Activated naive CD8-positive, alpha-beta T cell treated with anti-CD3 and anti-CD28 coated beads, Interleukin-2, amount 50 U/mL, for 24 hours (primary cell): ENCODE data around the gene PRDX5.
A peak's percentile ranks its signal among the peaks of the same experiment; 100 is the strongest.
"Not testable (repeated sequence)": the region's sequence is repeated elsewhere in the genome, so short reads cannot be mapped to it uniquely, and the experiment has no call there.

Source experiments
- ATAC-seq: fragments of 150-1000 bp; cut with Tn5 transposase; one replicate; pipeline ENCODE4 v1.10.0; 2021
- DNase-seq: peaks from one replicate; pipeline ENCODE4 v3.0.0; 2021
- H3K27ac Mint-ChIP-seq: one replicate; pipeline ENCODE4 v1.8.0; 2021; ENCODE audit warnings: mild to moderate bottlenecking, mixed read lengths
- H3K27me3 Mint-ChIP-seq: one replicate; pipeline ENCODE4 v1.8.0; 2021; ENCODE audit warnings: mixed read lengths
- H3K36me3 Mint-ChIP-seq: one replicate; pipeline ENCODE4 v1.8.0; 2021; ENCODE audit warnings: low read depth, mixed read lengths
- H3K4me1 Mint-ChIP-seq: one replicate; pipeline ENCODE4 v1.8.0; 2021; ENCODE audit warnings: mixed read lengths
- H3K4me3 Mint-ChIP-seq: one replicate; pipeline ENCODE4 v1.8.0; 2021; ENCODE audit warnings: mild to moderate bottlenecking, moderate library complexity, mixed read lengths
- H3K9me3 Mint-ChIP-seq: one replicate; pipeline ENCODE4 v1.8.0; 2021; ENCODE audit warnings: mixed read lengths

Gene PRDX5

GRCh38 chr11:64307795-64308194 lies 10.1 kb upstream of the PRDX5 start:
- Mint-ChIP-seq H3K36me3 (peaks cover 20% of the 10 kb centered on the region), H3K27ac (peak overlapping the region; percentile 76), H3K4me3 (peak overlapping the region; percentile 70), H3K4me1 (peaks cover 40% of the 10 kb centered on the region)
- not testable (repeated sequence) for ATAC-seq, H3K9me3 Mint-ChIP-seq, H3K27me3 Mint-ChIP-seq, DNase-seq

GRCh38 chr11:64312947-64313346 lies 5.0 kb upstream of the PRDX5 start:
- DNase-seq (no peak), ATAC-seq (no peak)
- H3K4me3 Mint-ChIP-seq = no peak overlapping the region
- H3K27me3 Mint-ChIP-seq = no peaks in the 10 kb centered on the region
- H3K4me1 Mint-ChIP-seq = peaks cover 36% of the 10 kb centered on the region
- no peaks in the 10 kb centered on the region for H3K9me3 Mint-ChIP-seq
- peaks cover 32% of the 10 kb centered on the region for H3K36me3 Mint-ChIP-seq
- peak overlapping the region; percentile 71 for H3K27ac Mint-ChIP-seq

DNA sequence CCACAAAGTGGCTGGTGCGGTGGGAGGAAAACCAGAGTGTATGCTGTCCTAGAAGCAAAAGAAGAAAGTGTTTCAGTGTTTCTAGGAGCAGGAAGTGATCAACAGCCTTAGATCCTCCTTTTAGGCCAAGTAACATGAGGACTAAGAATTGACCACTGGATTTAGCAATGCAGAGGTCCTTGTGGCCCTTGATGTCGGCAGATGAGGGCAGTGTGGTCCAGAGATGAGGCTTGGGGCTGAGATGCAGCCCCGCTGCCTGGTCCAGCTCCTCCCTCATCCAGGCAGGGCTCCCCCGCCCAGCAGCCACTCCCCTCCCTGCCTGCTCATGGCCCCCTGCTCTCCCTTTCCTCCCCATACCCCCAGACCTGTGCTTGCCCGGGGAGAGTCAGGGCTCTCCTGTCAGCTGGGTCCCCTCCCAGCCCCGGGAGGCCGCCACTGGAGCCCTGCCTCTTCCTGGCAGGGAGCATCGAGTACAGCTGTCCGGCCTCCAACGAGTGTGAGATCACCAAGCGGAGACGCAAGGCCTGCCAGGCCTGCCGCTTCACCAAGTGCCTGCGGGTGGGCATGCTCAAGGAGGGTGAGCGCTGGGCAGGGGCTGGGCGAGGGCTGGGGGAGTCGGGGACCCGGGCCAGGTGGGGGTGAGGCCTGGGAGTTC lies 4.3 kb upstream of the PRDX5 start:
- no peak overlapping the region for H3K4me3 Mint-ChIP-seq
- H3K27ac Mint-ChIP-seq = peak overlapping the region; percentile 43
- H3K4me1 Mint-ChIP-seq = peaks cover 37% of the 10 kb centered on the region
- ATAC-seq (no peak), DNase-seq (no peak)
- no peaks in the 10 kb centered on the region for H3K27me3 Mint-ChIP-seq
- H3K36me3 Mint-ChIP-seq = peaks cover 32% of the 10 kb centered on the region
- H3K9me3 Mint-ChIP-seq = no peaks in the 10 kb centered on the region

- Mint-ChIP-seq H3K27ac (no peak overlapping the region), H3K27me3 (no peaks in the 10 kb centered on the region), H3K9me3 (no peaks in the 10 kb centered on the region), H3K36me3 (peaks cover 34% of the 10 kb centered on the region), H3K4me1 (peaks cover 40% of the 10 kb centered on the region), H3K4me3 (no peak overlapping the region)
- ATAC-seq = no peak
- DNase-seq = no peak
These were observed 3.6 kb upstream of the PRDX5 start for GRCh38 chr11:64314146-64314804.

- H3K9me3 Mint-ChIP-seq = no peaks in the 10 kb centered on the region
- peak overlapping the region; percentile 43 for H3K4me3 Mint-ChIP-seq
- ATAC-seq (no peak), DNase-seq (no peak)
- peaks cover 40% of the 10 kb centered on the region for H3K4me1 Mint-ChIP-seq
- peak overlapping the region; percentile 31 for H3K27ac Mint-ChIP-seq
- H3K36me3 Mint-ChIP-seq = peaks cover 32% of the 10 kb centered on the region
- H3K27me3 Mint-ChIP-seq = no peaks in the 10 kb centered on the region
These were observed 2.9 kb upstream of the PRDX5 start for GRCh38 chr11:64314805-64315561.

DNA sequence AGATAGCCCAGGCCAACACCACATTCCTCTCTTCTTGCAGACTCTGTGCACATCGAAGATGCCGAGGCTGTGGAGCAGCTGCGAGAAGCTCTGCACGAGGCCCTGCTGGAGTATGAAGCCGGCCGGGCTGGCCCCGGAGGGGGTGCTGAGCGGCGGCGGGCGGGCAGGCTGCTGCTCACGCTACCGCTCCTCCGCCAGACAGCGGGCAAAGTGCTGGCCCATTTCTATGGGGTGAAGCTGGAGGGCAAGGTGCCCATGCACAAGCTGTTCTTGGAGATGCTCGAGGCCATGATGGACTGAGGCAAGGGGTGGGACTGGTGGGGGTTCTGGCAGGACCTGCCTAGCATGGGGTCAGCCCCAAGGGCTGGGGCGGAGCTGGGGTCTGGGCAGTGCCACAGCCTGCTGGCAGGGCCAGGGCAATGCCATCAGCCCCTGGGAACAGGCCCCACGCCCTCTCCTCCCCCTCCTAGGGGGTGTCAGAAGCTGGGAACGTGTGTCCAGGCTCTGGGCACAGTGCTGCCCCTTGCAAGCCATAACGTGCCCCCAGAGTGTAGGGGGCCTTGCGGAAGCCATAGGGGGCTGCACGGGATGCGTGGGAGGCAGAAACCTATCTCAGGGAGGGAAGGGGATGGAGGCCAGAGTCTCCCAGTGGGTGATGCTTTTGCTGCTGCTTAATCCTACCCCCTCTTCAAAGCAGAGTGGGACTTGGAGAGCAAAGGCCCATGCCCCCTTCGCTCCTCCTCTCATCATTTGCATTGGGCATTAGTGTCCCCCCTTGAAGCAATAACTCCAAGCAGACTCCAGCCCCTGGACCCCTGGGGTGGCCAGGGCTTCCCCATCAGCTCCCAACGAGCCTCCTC lies 2.0 kb upstream of the PRDX5 start:
- peaks cover 36% of the 10 kb centered on the region for H3K36me3 Mint-ChIP-seq
- H3K27me3 Mint-ChIP-seq, DNase-seq, H3K9me3 Mint-ChIP-seq, ATAC-seq: not testable (repeated sequence)
- peak overlapping the region; percentile 97 for H3K4me3 Mint-ChIP-seq
- H3K27ac Mint-ChIP-seq = peak overlapping the region; percentile 98
- H3K4me1 Mint-ChIP-seq = peaks cover 40% of the 10 kb centered on the region

DNA sequence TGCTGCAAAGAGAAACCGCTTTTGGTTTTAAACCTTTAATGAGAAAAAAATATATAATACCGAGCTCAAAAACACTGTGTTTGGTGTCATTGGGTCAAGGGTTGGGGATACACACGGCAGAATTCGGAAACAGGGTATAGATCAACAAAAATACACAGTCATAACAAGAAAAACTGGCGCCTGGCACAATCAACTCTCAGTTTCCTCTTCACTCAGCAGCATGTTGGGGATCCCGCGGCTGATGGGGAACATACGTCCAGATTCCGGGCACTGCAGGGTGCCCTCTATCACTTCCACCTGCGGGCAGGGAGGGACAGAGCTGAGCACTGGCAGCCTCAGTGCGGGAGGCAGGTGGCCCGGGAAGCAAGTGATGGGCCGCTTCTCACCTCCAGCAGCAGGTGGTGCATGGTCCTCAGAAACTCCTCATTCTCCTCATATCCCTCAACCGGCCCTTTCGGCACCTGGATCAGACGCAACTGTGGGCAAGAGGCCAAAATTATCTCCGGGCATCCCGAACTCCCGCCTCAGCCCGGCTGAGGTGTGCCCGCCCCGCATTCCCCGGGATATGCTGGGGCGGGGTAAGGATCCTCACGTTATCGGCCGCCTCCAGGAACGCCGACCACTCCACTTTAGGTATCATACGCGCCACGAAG lies 1.1 kb upstream of the PRDX5 start:
- ATAC-seq = peak; percentile 1
- DNase-seq = no peak
- Mint-ChIP-seq H3K36me3 (peaks cover 40% of the 10 kb centered on the region), H3K27me3 (no peaks in the 10 kb centered on the region), H3K27ac (peak overlapping the region; percentile 98), H3K4me1 (peaks cover 37% of the 10 kb centered on the region), H3K4me3 (peak overlapping the region; percentile 97), H3K9me3 (no peaks in the 10 kb centered on the region)

- H3K36me3 Mint-ChIP-seq = peaks cover 40% of the 10 kb centered on the region
- ATAC-seq = peak; percentile 81
These were observed 478 bp upstream of the PRDX5 start, which contains the start of gene TRMT112 for GRCh38 chr11:64317325-64317960. Gene TRMT112, minus strand, starts transcription at chr11:64317559. Its CDS starts 33 bp downstream, at chr11:64317526.

DNA sequence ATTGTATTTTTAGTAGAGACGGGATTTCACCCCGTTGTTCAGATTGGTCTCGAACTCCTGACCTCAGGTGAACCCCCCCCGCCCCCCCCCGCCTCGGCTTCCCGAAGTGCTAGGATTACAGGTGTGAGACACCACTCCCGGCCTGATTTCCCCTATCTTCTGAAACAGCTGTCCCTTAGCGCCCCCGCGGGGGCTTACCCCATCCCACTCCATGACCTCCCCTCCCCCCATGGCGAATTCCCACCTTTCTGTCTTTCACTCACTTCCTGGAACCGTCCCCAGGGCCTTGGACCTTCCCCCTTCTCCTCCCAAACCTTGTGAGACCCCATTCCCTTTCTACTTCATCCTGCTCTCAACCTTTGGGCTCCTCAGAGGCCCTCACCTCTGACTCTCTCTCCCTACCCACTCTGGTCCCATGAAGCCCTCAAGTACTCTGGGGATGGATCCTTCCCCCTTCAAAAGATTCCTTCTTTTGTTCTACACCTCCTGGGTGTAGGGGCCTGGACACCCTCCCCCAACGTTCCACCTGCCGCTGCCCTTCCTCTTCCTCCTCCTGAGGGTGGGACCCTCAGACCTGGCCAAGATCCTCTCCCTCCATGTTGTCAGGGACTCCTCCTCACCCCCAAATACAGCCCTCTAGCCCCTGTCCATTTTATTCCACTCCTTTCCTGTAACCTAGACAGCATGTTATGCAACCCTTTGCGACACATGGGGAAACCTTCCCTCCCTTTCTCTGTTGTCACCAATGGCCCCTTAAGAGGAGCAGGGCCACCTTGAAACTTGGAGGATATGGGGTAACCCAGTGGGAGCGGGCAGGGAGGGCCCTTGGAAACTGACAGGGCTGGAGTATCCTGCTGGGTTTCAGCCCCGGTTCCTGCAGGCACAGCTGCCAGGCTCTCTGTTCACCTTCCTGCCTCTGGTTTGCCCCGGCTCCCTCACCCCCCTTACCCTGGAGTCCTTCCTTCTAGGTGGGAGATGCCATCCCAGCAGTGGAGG lies 1.1 kb downstream of the PRDX5 start:
- H3K27ac Mint-ChIP-seq = peak overlapping the region; percentile 98

More at GRCh38 chr11:64317325-64317960, 478 bp upstream of the PRDX5 start, which contains the start of gene TRMT112:
- Mint-ChIP-seq H3K27ac (peak within 1 kb of the TSS; percentile 98), H3K4me1 (peaks cover 36% of the 10 kb centered on the region), H3K4me3 (peak within 1 kb of the TSS; percentile 97), H3K27me3 (no peaks in the 10 kb centered on the region), H3K9me3 (no peaks in the 10 kb centered on the region)
- peak; percentile 94 for DNase-seq

GRCh38 chr11:64320556-64320955 lies 2.6 kb downstream of the PRDX5 start:
- ATAC-seq = no peak

More for the DNA sequence above, 1.1 kb downstream of the PRDX5 start:
- H3K36me3 Mint-ChIP-seq = peaks cover 32% of the 10 kb centered on the region
- peaks cover 28% of the 10 kb centered on the region for H3K4me1 Mint-ChIP-seq
- ATAC-seq (no peak), DNase-seq (no peak)
- H3K9me3 Mint-ChIP-seq = no peaks in the 10 kb centered on the region
- H3K27me3 Mint-ChIP-seq = no peaks in the 10 kb centered on the region
- peak overlapping the region; percentile 97 for H3K4me3 Mint-ChIP-seq

DNA sequence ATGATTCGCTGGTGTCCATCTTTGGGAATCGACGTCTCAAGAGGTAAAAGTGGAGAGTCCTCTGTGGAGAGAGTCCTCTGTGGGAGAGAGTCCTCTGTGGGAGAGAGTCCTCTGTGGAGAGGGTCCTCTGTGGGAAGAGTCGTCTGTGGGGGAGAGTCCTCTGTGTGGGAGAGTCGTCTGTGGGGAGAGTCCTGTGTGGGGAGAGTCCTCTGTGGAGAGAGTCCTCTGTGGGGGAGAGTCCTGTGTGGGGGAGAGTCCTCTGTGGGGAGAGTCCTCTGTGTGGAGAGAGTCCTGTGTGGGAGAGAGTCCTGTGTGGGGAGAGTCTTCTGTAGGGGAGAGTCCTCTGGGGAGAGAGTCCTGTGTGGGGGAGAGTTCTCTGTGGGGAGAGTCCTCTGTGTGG lies 3.1 kb downstream of the PRDX5 start:
- no peaks in the 10 kb centered on the region for H3K9me3 Mint-ChIP-seq
- no peak for ATAC-seq
- peaks cover 28% of the 10 kb centered on the region for H3K36me3 Mint-ChIP-seq
- no peaks in the 10 kb centered on the region for H3K27me3 Mint-ChIP-seq
- no peak for DNase-seq
- no peak overlapping the region for H3K27ac Mint-ChIP-seq
- no peak overlapping the region for H3K4me3 Mint-ChIP-seq
- peaks cover 23% of the 10 kb centered on the region for H3K4me1 Mint-ChIP-seq

More at GRCh38 chr11:64320556-64320955, 2.6 kb downstream of the PRDX5 start:
- Mint-ChIP-seq H3K9me3 (no peaks in the 10 kb centered on the region), H3K4me1 (peaks cover 23% of the 10 kb centered on the region), H3K36me3 (peaks cover 28% of the 10 kb centered on the region), H3K4me3 (peak overlapping the region; percentile 6), H3K27me3 (no peaks in the 10 kb centered on the region), H3K27ac (no peak overlapping the region)
- no peak for DNase-seq

DNA sequence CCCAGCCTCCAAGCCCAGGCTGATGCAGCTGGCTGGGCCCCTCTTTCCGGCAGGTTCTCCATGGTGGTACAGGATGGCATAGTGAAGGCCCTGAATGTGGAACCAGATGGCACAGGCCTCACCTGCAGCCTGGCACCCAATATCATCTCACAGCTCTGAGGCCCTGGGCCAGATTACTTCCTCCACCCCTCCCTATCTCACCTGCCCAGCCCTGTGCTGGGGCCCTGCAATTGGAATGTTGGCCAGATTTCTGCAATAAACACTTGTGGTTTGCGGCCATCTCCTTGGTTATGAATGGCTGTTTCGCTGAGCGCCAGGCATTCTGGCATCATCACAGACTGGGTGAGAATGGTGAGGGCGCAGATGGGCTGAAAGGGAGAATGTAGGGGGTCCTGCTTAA lies 3.6 kb downstream of the PRDX5 start:
- H3K9me3 Mint-ChIP-seq = no peaks in the 10 kb centered on the region
- ATAC-seq = no peak
- DNase-seq = no peak
- peaks cover 19% of the 10 kb centered on the region for H3K4me1 Mint-ChIP-seq
- H3K27me3 Mint-ChIP-seq = no peaks in the 10 kb centered on the region
- H3K36me3 Mint-ChIP-seq = peaks cover 24% of the 10 kb centered on the region
- no peak overlapping the region for H3K27ac Mint-ChIP-seq
- no peak overlapping the region for H3K4me3 Mint-ChIP-seq
